Epithelial cell of proximal tubule (primary cell): Measurements from ENCODE around the gene LDLRAD3. TPM values are rescaled to one million over a fixed set of nuclear protein-coding genes. Genes with fewer than 3 reads are reported as not detected.

Source experiments
- DNase-seq: peaks from one replicate; pipeline ENCODE4 v3.0.0-alpha.2; 2011; ENCODE audit warnings: low read depth
- H3K4me3 ChIP-seq: 2 replicates; pipeline ENCODE4 v1.5.1; 2011; ENCODE audit warnings: low read depth, mild to moderate bottlenecking, low read length
- total RNA-seq: library from RNA; depleted of rRNA; stranded (reverse); fragments of >200 nt; gene quantifications from 2 replicates; pipeline ENCODE4 v1.2.3, GENCODE V29; 2015
- TF ChIP-seq, protein P1 (sequence below): conservative IDR thresholded peaks from 2 replicates; pipeline ENCODE4 v1.5.1; 2012; ENCODE audit warnings: low read depth, mild to moderate bottlenecking, low read length

LDLRAD3 gene
- total RNA-seq, 1 donor from 2014 or later, result 8.2 TPM

DNA sequence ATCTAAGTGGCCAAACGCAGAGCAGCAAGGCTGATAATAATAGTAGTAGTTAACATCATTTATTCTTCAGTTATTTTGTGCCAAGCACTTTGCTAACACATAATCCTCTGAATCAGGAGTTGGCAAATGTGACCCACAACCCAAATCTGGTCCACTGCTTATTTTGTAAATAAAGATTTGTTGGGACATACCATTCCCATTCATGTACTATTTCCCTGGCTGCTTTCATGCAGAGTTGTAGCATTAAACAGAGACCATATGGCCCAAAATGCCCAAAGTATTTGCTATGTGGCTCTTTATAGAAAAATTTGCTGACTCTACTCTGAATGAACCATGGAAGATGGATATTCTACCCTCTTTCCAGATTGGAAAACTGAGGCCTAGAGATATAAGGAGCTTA, 295.0 kb downstream of the LDLRAD3 start:
- H3K4me3 ChIP-seq, result no peak overlapping the region
- TF ChIP-seq, protein P1, sequence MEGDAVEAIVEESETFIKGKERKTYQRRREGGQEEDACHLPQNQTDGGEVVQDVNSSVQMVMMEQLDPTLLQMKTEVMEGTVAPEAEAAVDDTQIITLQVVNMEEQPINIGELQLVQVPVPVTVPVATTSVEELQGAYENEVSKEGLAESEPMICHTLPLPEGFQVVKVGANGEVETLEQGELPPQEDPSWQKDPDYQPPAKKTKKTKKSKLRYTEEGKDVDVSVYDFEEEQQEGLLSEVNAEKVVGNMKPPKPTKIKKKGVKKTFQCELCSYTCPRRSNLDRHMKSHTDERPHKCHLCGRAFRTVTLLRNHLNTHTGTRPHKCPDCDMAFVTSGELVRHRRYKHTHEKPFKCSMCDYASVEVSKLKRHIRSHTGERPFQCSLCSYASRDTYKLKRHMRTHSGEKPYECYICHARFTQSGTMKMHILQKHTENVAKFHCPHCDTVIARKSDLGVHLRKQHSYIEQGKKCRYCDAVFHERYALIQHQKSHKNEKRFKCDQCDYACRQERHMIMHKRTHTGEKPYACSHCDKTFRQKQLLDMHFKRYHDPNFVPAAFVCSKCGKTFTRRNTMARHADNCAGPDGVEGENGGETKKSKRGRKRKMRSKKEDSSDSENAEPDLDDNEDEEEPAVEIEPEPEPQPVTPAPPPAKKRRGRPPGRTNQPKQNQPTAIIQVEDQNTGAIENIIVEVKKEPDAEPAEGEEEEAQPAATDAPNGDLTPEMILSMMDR, result no peak
- DNase-seq, result no peak

DNA sequence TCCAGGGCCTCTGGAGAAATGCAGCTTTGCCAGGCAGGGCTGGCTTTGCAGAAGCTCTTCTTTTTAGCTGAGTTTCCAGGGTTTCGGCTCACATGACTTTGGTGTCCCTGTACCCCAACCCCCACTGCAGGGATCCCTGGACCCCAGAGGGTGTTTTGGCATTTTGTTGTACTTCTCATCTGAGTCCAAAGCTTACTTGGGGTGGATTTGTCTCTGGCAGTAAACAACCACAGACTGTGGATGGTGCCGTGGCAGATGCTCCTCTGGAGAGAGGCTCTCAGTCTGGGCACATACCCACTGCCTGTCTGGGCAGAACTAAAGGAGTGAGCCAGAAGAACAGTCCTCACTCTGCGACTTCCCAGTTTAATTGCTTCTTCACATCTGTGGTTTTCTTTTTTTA, 295.8 kb downstream of the LDLRAD3 start:
- TF ChIP-seq, protein P1, result no peak
- no peak overlapping the region for H3K4me3 ChIP-seq
- DNase-seq, result no peak

DNA sequence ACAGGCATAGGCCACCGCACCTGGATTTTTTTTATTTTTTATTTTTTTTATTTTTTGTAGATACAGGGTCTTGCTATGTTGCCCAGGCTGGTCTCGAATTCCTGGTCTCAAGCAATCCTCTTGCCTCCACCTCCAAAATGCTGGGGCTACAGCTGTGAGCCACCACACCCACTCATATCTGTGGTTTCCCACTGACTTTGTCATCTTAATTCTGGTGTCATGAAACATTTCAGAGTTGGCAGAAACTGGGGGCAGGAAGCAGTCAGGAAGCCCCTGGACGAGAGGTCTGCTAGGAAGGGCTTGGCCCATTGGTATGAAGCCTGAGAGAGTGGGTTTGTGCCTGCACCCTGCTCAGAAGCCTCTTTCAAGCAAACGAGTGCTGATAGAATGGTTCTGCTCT, 296.3 kb downstream of the LDLRAD3 start:
- no peak overlapping the region for H3K4me3 ChIP-seq
- DNase-seq, result no peak
- TF ChIP-seq, protein P1, result no peak

DNA sequence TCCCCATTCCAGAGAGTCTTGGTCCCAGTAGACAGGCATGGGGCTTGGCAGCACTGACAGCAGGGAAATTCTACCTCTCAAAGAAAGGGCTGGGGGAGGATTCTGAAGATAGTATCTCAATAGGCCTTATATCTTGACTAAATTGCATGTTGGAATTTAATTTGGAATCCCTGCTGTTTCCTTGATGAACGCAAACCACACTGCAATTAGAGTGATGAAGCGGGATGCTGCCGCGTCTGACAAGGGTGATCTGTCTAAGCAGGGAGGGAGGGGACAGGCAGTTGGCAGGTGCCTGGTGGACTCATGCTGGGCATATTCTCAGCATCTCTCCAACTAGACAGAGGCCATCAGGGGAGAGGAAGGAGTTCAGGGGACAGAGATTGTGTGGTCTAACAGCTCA, 296.9 kb downstream of the LDLRAD3 start:
- no peak for DNase-seq
- H3K4me3 ChIP-seq, result no peak overlapping the region
- TF ChIP-seq, protein P1, result no peak

DNA sequence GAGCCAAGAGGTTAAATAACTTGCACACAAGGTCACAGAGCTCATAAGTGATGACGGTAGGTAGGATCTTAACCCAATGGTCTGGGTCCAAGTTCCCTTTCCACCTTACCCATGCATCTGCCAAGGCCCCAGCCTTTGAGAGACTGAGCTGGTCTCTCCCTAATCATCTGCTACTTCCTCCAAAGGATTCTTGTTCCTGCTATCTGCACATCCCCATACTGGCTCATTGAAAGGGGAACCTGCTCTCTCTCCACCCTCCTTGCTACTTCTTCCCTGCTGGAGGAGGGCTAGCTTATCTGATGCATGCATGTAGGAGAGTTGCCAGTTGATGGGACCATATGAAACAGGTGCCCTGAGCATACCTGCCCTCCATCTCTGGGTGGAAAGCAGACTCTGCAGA, 297.6 kb downstream of the LDLRAD3 start:
- no peak overlapping the region for H3K4me3 ChIP-seq
- no peak for DNase-seq
- TF ChIP-seq, protein P1, result no peak

DNA sequence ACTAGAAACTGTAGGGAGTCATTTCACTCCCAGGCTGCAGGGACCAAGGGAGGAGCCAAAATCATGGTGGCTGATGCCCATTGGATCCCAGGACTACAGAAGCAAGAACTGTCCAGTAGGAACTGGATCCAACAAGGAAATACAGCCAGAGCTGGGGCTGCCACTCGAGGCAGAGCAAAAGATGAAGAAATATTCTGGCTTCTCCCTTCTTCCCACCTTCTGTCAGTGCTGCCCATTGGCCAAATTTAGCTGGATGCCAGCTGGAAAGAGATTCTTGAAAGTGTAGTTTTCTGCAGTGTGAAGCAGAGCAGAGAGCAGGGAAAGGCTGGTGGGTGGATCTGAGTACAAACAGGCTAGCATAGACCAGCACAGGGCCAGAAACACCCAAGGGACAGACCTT, 299.8 kb downstream of the LDLRAD3 start:
- DNase-seq, result no peak

DNA sequence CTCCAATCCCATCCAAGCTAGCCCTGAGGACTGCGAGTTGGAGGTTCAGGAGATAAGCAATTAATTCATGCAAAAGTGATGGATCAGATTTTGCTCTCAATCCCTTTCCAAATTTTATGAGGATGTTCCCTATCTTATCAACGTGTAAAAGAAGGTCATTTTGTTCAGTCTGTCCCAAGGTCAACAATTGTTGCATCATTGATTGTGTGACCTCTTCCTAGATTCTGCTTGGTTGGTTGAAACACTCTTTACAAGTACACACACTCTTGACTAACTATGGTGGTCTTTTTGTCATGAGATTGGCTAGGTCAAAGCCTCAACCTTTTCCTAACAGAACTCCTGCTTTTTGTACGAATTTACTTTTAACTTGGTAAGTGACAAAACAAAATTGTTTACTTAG, 303.6 kb downstream of the LDLRAD3 start:
- H3K4me3 ChIP-seq, result no peak overlapping the region
- TF ChIP-seq, protein P1, result no peak
- no peak for DNase-seq

More for the DNA sequence above, 299.8 kb downstream of the LDLRAD3 start:
- TF ChIP-seq, protein P1, result no peak
- H3K4me3 ChIP-seq, result no peak overlapping the region
